DND-41 (cell line): ENCODE measurements around the gene OLFML2A.

ENCODE experiments used
- ATAC-seq: fragments of 200-7000 bp; cut with Tn5 transposase; 3 replicates; pipeline ENCODE4 v1.9.1; 2021; ENCODE audit warnings: low read depth; ENCODE audit not compliant: insufficient read depth
- DNase-seq: peaks from one replicate; pipeline ENCODE4 v3.0.0-alpha.2; 2020
- H2AFZ ChIP-seq: 2 replicates; pipeline ENCODE4 v1.6.0; 2012; ENCODE audit warnings: low read depth, low read length
- H3K27ac ChIP-seq: 2 replicates; pipeline ENCODE4 v1.5.1; 2012; ENCODE audit warnings: low read length, inconsistent platforms
- H3K27me3 ChIP-seq: fragments of 200-600 bp; sonication (generic); 2 replicates; pipeline ENCODE4 v1.6.0; 2012; ENCODE audit warnings: low read length, mild to moderate bottlenecking, inconsistent platforms; ENCODE audit not compliant: insufficient read depth, poor library complexity
- H3K36me3 ChIP-seq: 2 replicates; pipeline ENCODE4 v1.5.1; 2012; ENCODE audit warnings: low read length, inconsistent platforms; ENCODE audit not compliant: insufficient read depth
- H3K4me1 ChIP-seq: 2 replicates; pipeline ENCODE4 v1.5.1; 2012; ENCODE audit warnings: mild to moderate bottlenecking, low read length; ENCODE audit not compliant: insufficient read depth
- H3K4me2 ChIP-seq: 2 replicates; pipeline ENCODE4 v1.6.0; 2012; ENCODE audit warnings: mild to moderate bottlenecking, moderate library complexity, low read length, inconsistent platforms; ENCODE audit not compliant: insufficient read depth
- H3K4me3 ChIP-seq, 2 experiments: fragments of 200-600 bp in 1 of 2; shearing (Covaris generic) in 1 of 2; 2 replicates each; pipeline ENCODE4 v1.5.1; 2012 to 2016; ENCODE audit warnings: inconsistent platforms in 2 of 2, low read length in 2 of 2, mild to moderate bottlenecking in 2 of 2, low read depth in 1 of 2, moderate library complexity in 1 of 2
- H3K79me2 ChIP-seq: 2 replicates; pipeline ENCODE4 v1.6.0; 2012; ENCODE audit warnings: low read length, inconsistent platforms; ENCODE audit not compliant: insufficient read depth
- H3K9ac ChIP-seq: 2 replicates; pipeline ENCODE4 v1.6.0; 2012; ENCODE audit warnings: low read depth, mild to moderate bottlenecking, inconsistent platforms, low read length, moderate library complexity
- H3K9me3 ChIP-seq: 2 replicates; pipeline ENCODE4 v1.5.1; 2012; ENCODE audit warnings: low read length, moderate library complexity, mild to moderate bottlenecking, inconsistent platforms; ENCODE audit not compliant: insufficient read depth, severe bottlenecking
- H4K20me1 ChIP-seq: 2 replicates; pipeline ENCODE4 v1.6.0; 2012; ENCODE audit warnings: low read length; ENCODE audit not compliant: insufficient read depth
- EZH2 ChIP-seq: IDR thresholded peaks from 3 replicates; pipeline ENCODE4 v1.6.1; 2012; ENCODE audit warnings: borderline replicate concordance, low read depth, mild to moderate bottlenecking, moderate library complexity, low read length, inconsistent platforms; ENCODE audit not compliant: severe bottlenecking
- TF ChIP-seq, protein P1 (sequence below): IDR thresholded peaks from 2 replicates; pipeline ENCODE4 v1.5.1; 2012; ENCODE audit warnings: borderline replicate concordance, low read length, moderate library complexity, mild to moderate bottlenecking; ENCODE audit not compliant: poor library complexity, severe bottlenecking; ENCODE audit errors: extremely low read depth

OLFML2A gene

DNA sequence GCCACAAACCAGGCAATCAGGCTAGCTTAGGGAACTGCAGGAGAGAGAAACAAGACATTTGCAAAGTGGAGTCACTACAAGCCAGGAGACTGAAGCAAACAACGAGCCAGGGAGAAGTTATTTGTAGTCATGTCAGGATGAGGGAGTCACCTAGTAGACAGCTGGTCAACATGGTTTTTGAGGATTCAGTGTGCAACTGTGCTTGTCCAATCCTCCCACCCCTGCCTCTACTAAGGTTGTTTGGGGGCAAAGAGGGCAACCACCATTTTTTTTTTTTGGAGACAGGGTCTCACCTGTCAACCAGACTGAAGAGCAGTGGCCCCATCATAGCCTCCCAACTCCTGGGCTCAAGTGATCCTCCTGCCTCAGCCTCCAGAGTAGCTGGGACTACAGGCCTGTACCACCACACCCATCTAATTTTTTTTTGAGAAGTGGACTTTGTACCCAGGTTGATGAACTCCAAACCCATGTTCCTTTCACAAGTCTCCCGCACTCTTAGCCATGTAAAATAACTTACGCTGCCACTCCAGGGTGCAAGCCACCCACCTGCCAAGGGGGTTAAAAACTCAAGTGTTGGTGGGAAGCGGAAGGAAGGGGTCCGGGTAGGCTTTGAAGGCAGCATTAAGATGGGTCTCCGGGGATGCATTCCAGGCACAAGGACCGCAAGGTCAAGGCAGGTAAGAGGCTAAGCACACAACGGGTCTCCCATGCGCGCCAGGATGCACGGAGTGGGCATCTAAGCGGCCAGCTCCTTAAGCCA, 83.8 kb downstream of the OLFML2A start:
- Histone ChIP-seq H2AFZ (no peak overlapping the region), H3K27me3 (no peaks in the 10 kb centered on the region), H3K36me3 (peaks cover 55% of the 10 kb centered on the region), H3K9ac (peak overlapping the region; percentile 79), H3K4me2 (peak overlapping the region; percentile 93), H3K79me2 (peaks cover 35% of the 10 kb centered on the region), H3K4me3 (peak overlapping the region; percentile 61 to 92; a peak in 3 of 4 replicates), H3K9me3 (no peaks in the 10 kb centered on the region), H3K4me1 (peaks cover 38% of the 10 kb centered on the region), H3K27ac (peak overlapping the region; percentile 91), H4K20me1 (peaks cover 57% of the 10 kb centered on the region)
- TF ChIP-seq, protein P1, sequence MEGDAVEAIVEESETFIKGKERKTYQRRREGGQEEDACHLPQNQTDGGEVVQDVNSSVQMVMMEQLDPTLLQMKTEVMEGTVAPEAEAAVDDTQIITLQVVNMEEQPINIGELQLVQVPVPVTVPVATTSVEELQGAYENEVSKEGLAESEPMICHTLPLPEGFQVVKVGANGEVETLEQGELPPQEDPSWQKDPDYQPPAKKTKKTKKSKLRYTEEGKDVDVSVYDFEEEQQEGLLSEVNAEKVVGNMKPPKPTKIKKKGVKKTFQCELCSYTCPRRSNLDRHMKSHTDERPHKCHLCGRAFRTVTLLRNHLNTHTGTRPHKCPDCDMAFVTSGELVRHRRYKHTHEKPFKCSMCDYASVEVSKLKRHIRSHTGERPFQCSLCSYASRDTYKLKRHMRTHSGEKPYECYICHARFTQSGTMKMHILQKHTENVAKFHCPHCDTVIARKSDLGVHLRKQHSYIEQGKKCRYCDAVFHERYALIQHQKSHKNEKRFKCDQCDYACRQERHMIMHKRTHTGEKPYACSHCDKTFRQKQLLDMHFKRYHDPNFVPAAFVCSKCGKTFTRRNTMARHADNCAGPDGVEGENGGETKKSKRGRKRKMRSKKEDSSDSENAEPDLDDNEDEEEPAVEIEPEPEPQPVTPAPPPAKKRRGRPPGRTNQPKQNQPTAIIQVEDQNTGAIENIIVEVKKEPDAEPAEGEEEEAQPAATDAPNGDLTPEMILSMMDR, result no peak
- TF ChIP-seq EZH2, result no peak
- ATAC-seq (no peak), DNase-seq (no peak)

DNA sequence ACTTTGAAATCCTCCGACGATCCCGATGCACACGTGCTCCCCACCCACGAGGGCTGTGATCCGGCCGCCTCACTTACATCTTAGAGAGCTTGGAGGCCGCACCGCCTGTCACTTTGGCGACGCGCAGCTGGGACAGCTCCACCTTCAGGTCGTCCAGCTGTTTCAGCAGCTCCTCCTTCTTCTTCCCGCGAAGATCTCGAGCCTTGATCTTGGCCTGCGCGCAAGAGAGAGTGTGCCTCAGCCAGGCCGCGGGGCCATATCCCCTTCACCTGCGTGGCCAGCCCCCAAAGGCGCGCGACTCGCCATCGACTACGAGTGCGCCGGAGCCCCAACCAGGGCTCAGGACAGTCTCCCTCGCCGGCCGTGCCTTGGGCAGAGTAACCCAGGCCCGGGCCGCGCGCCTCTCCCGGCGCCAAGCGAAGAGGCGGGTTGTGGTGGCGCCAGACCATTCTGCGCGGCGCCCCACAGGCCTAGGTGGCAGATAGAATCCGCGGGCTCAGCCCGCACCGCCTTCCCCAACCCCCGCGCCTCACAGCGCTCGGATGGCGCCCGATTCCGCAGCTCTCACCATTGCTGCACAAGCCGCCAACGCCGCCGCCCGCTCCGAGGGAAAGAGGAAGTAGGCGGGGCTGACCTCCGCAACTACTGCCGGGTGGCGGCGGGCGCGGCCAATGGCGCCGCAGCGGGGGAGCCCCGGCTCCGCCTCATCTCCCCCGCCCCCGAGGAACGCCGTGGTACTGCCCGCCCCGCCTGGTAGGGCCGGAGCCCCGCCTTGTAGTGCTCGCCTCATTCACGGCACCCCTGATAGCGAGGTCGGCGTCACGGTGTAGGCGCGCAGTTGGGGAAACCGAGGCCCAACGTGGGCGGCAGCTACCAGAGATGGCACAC, 84.7 kb downstream of the OLFML2A start, which contains the start of the genes ARPC5L and RPL35:
Gene ARPC5L (plus strand): TSS at position 789 of the 888 bp plus-strand sequence. CDS start 7,161 bp downstream, outside the sequence.
Gene RPL35 (minus strand): TSS at position 616 of the 888 bp plus-strand sequence. CDS start 45 bp downstream, at position 571.
- Histone ChIP-seq H3K36me3 (peaks cover 50% of the 10 kb centered on the region), H3K4me2 (peak within 1 kb of the TSS; percentile 93), H3K9ac (peak within 1 kb of the TSS; percentile 79), H3K27ac (peak within 1 kb of the TSS; percentile 91), H3K79me2 (peaks cover 35% of the 10 kb centered on the region), H3K4me3 (peak within 1 kb of the TSS; percentile 61 to 92), H3K27me3 (no peaks in the 10 kb centered on the region), H2AFZ (peak within 1 kb of the TSS; percentile 89), H3K9me3 (no peaks in the 10 kb centered on the region), H3K4me1 (peaks cover 38% of the 10 kb centered on the region), H4K20me1 (peaks cover 49% of the 10 kb centered on the region)
- TF ChIP-seq, protein P1, result peak; percentile 28
- no peak for TF ChIP-seq EZH2
- ATAC-seq, result peak; percentile 91
- DNase-seq, result peak; percentile 93

DNA sequence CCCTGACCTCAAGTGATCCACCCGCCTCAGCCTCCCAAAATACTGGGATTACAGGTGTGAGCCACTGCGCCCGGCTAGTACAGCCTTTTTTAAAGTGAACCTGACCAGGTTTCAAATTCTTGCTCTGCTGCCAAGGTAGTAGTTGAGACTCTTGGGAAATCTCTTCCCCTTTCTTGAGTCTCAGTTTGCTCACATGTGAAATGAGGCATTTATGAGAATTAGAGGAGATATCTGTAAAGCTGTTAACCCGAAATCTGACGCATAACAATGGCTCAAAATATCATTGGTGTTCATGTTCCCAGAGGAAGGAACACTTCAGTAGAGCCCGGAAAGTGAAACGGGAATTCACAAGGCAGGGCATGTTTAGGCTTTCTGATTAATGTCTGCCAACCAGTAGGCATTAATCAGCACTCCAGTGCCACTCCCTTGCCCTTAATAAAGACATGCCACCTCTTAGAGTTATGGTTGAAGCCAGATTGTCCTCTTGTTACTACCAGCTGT, 86.5 kb downstream of the OLFML2A start:
- Histone ChIP-seq H3K36me3 (peaks cover 32% of the 10 kb centered on the region), H4K20me1 (peaks cover 31% of the 10 kb centered on the region), H3K4me1 (peaks cover 51% of the 10 kb centered on the region), H3K9me3 (no peaks in the 10 kb centered on the region), H3K79me2 (peaks cover 43% of the 10 kb centered on the region), H3K4me2 (peak overlapping the region; percentile 86; the same call in 1 of the 2 replicates), H3K4me3 (no peak overlapping the region), H3K27me3 (no peaks in the 10 kb centered on the region), H3K27ac (no peak overlapping the region), H2AFZ (no peak overlapping the region), H3K9ac (peak overlapping the region; percentile 79; the same call in 1 of the 2 replicates)
- ATAC-seq (no peak), DNase-seq (no peak)
- no peak for TF ChIP-seq EZH2
- TF ChIP-seq, protein P1, result no peak
